Measurements from ENCODE around the gene TMEM82. TPM values are rescaled to one million over a fixed set of nuclear protein-coding genes. Genes with fewer than 3 reads are reported as not detected.

TMEM82 gene
- total and polyA plus RNA-seq, 12 donors: 0.14 TPM; not detected in 11

GRCh38 chr1:15785683-15786082 is 43.4 kb downstream of the TMEM82 start:
- intact Hi-C loops (cut with DNase I): no loop called here
- 84 to 100% (median 93%) methylated on average over 4 to 8 of the region's 8 CpGs for WGBS, 4 donors
- Histone ChIP-seq H3K9me3 (replicated peaks in 1 of 3) (no peaks in the 10 kb centered on the region), H3K36me3 (replicated peaks in 1 of 2) (peaks cover 0 to 10% of the 10 kb centered on the region in 2 donors), H3K4me3 (no peak overlapping the region), H3K4me1 (replicated peaks in 1 of 2) (no peaks in the 10 kb centered on the region), H3K27me3 (no peaks in the 10 kb centered on the region), H3K27ac (no peak overlapping the region)
- TF ChIP-seq CTCF (IDR thresholded peaks at IDR 0.05) (no peak), POLR2A (IDR thresholded peaks at IDR 0.05) (no peak)
- no peak for DNase-seq

- TF ChIP-seq POLR2A (IDR thresholded peaks at IDR 0.05) (no peak), CTCF (IDR thresholded peaks at IDR 0.05) (no peak)
- intact Hi-C loops (cut with DNase I): no loop called here
- Histone ChIP-seq H3K27me3 (no peaks in the 10 kb centered on the region), H3K9me3 (replicated peaks in 1 of 3) (no peaks in the 10 kb centered on the region), H3K4me1 (replicated peaks in 1 of 2) (no peaks in the 10 kb centered on the region), H3K27ac (peak overlapping the region in 1 of 5 donors; percentile 20), H3K36me3 (replicated peaks in 1 of 2) (peaks cover 0 to 9% of the 10 kb centered on the region in 2 donors), H3K4me3 (no peak overlapping the region)
- no peak for DNase-seq
- WGBS, 4 donors: 88 to 93% (median 90%) methylated on average over 6 to 10 of the region's 10 CpGs
Observed at GRCh38 chr1:15786581-15786980, 44.3 kb downstream of the TMEM82 start.

- no peak for DNase-seq
- Histone ChIP-seq H3K27me3 (no peaks in the 10 kb centered on the region), H3K4me3 (no peak overlapping the region), H3K36me3 (replicated peaks in 1 of 2) (peaks cover 0 to 9% of the 10 kb centered on the region in 2 donors), H3K4me1 (replicated peaks in 1 of 2) (no peaks in the 10 kb centered on the region), H3K27ac (peak overlapping the region in 1 of 5 donors; percentile 27), H3K9me3 (replicated peaks in 1 of 3) (no peaks in the 10 kb centered on the region)
- no peak for TF ChIP-seq POLR2A (IDR thresholded peaks at IDR 0.05)
- TF ChIP-seq CTCF (IDR thresholded peaks at IDR 0.05): no peak
- WGBS, 4 donors: 62 to 76% (median 66%) methylated on average over 12 to 13 of the region's 13 CpGs
- intact Hi-C loops (cut with DNase I): no loop called here
Observed at GRCh38 chr1:15788624-15789301, 46.5 kb downstream of the TMEM82 start.

- no peaks in the 10 kb centered on the region for H3K36me3 ChIP-seq (replicated peaks in 1 of 2)
- TF ChIP-seq POLR2A (IDR thresholded peaks at IDR 0.05): no peak
- no peak for TF ChIP-seq CTCF (IDR thresholded peaks at IDR 0.05)
- 94 to 97% (median 95%) methylated on average over 2 of the region's 2 CpGs for WGBS, 4 donors
- no peak overlapping the region for H3K4me3 ChIP-seq
- intact Hi-C loops (cut with DNase I): no loop called here
- DNase-seq: no peak
- peak overlapping the region; percentile 44 to 87 (median 75) for H3K27ac ChIP-seq
- peaks cover 31 to 37% of the 10 kb centered on the region in 2 donors for H3K4me1 ChIP-seq (replicated peaks in 1 of 2)
- no peaks in the 10 kb centered on the region for H3K27me3 ChIP-seq
- no peaks in the 10 kb centered on the region for H3K9me3 ChIP-seq (replicated peaks in 1 of 3)
Observed at GRCh38 chr1:15796086-15796462, 53.8 kb downstream of the TMEM82 start.

Other genes with a start within 250 kb of the TMEM82 start
- gene CASP9, start 218.3 kb upstream of the TMEM82 start, total RNA-seq: 100 to 1,000 TPM in 1 of 9 donors, 10 to 100 TPM in 8; 16.1 to 132 (median 23.9) TPM
- gene CASP9, start 218.3 kb upstream of the TMEM82 start, polyA plus RNA-seq: 10 to 100 TPM; 55.7 to 63.6 (median 62.5) TPM
- gene DNAJC16, start 215.7 kb upstream of the TMEM82 start, total RNA-seq: 10 to 100 TPM; 12.2 to 34.0 (median 21.4) TPM
- 10 to 100 TPM in 1 of 3 donors, 1 to 10 TPM in 2; 4.8 to 13.6 (median 8.0) TPM for gene DNAJC16, start 215.7 kb upstream of the TMEM82 start, polyA plus RNA-seq
- 10 to 100 TPM in 1 of 9 donors, 1 to 10 TPM in 7, under 1 TPM in 1; 0.37 to 15.0 (median 1.7) TPM for gene AGMAT, start 157.4 kb upstream of the TMEM82 start, total RNA-seq
- 1 to 10 TPM in 1 of 3 donors, under 1 TPM in 2; 0.16 to 5.6 (median 0.30) TPM for gene AGMAT, start 157.4 kb upstream of the TMEM82 start, polyA plus RNA-seq
- gene DDI2, start 125.0 kb upstream of the TMEM82 start, total RNA-seq: 10 to 100 TPM; 12.1 to 46.3 (median 30.2) TPM
- 10 to 100 TPM in 2 of 3 donors, 1 to 10 TPM in 1; 5.3 to 19.1 (median 12.7) TPM for gene DDI2, start 125.0 kb upstream of the TMEM82 start, polyA plus RNA-seq
- 10 to 100 TPM; 25.8 to 92.9 (median 71.1) TPM for gene PLEKHM2, start 58.2 kb upstream of the TMEM82 start, total RNA-seq
- 100 to 1,000 TPM in 1 of 3 donors, 10 to 100 TPM in 2; 42.8 to 103 (median 63.7) TPM for gene PLEKHM2, start 58.2 kb upstream of the TMEM82 start, polyA plus RNA-seq
- gene SLC25A34, start 6.2 kb upstream of the TMEM82 start, total RNA-seq: 10 to 100 TPM in 2 of 9 donors, 1 to 10 TPM in 6, under 1 TPM in 1; 0.44 to 12.3 (median 5.5) TPM
- 10 to 100 TPM in 1 of 3 donors, 1 to 10 TPM in 2; 4.7 to 11.1 (median 6.0) TPM for gene SLC25A34, start 6.2 kb upstream of the TMEM82 start, polyA plus RNA-seq
- gene FBLIM1, start 16.3 kb downstream of the TMEM82 start, total RNA-seq: 100 to 1,000 TPM in 1 of 9 donors, 10 to 100 TPM in 7, 1 to 10 TPM in 1; 4.0 to 103 (median 48.3) TPM
- 10 to 100 TPM; 16.0 to 50.1 (median 40.5) TPM for gene FBLIM1, start 16.3 kb downstream of the TMEM82 start, polyA plus RNA-seq
- gene UQCRHL, start 65.2 kb downstream of the TMEM82 start, total RNA-seq: 1 to 10 TPM in 2 of 9 donors, under 1 TPM in 7; 0.24 to 6.0 (median 0.74) TPM
- 1 to 10 TPM; 1.2 to 4.5 (median 2.3) TPM for gene UQCRHL, start 65.2 kb downstream of the TMEM82 start, polyA plus RNA-seq
- gene SPEN, start 105.2 kb downstream of the TMEM82 start, total RNA-seq: 10 to 100 TPM; 17.4 to 51.2 (median 34.2) TPM
- gene SPEN, start 105.2 kb downstream of the TMEM82 start, polyA plus RNA-seq: 10 to 100 TPM; 16.4 to 31.2 (median 18.8) TPM
- gene ZBTB17, start 233.6 kb downstream of the TMEM82 start, total RNA-seq: 10 to 100 TPM; 21.6 to 50.2 (median 33.3) TPM
- 100 to 1,000 TPM in 2 of 3 donors, 1 to 10 TPM in 1; 8.0 to 172 (median 114) TPM for gene ZBTB17, start 233.6 kb downstream of the TMEM82 start, polyA plus RNA-seq